ENCODE measurements around the gene CBFA2T3.

CBFA2T3 gene

GRCh38 chr16:88854306-88855111, 122.5 kb downstream of the CBFA2T3 start:
- no peaks in the 10 kb centered on the region for H3K9me3 ChIP-seq (ENCODE audit: control insufficient read depth, insufficient read depth, low read length)

GRCh38 chr16:88853325-88853941, 123.6 kb downstream of the CBFA2T3 start:
- no CpG with 5 or more reads among the region's 17 CpGs for WGBS (ENCODE audit: insufficient coverage, insufficient read length)
- Histone ChIP-seq H3K27me3 (ENCODE audit: control insufficient read depth, insufficient read depth, low read length) (no peaks in the 10 kb centered on the region), H3K4me3 (ENCODE audit: low read length) (no peak overlapping the region), H3K4me1 (ENCODE audit: control insufficient read depth, insufficient read depth, low read length) (peaks cover 4% of the 10 kb centered on the region), H3K27ac (ENCODE audit: low read length) (no peak overlapping the region), H3K36me3 (ENCODE audit: control insufficient read depth, insufficient read depth, low read length) (no peaks in the 10 kb centered on the region; the same call in 1 of the 2 replicates), H3K9me3 (ENCODE audit: control insufficient read depth, insufficient read depth, low read length) (no peaks in the 10 kb centered on the region)
- no peak for DNase-seq (ENCODE audit: low read depth, low spot score)

More at GRCh38 chr16:88854306-88855111, 122.5 kb downstream of the CBFA2T3 start:
- H3K4me3 ChIP-seq (ENCODE audit: low read length), result no peak overlapping the region
- H3K27ac ChIP-seq (ENCODE audit: low read length), result no peak overlapping the region
- peaks cover 4% of the 10 kb centered on the region for H3K4me1 ChIP-seq (ENCODE audit: control insufficient read depth, insufficient read depth, low read length)
- WGBS (ENCODE audit: insufficient coverage, insufficient read length), result no CpG with 5 or more reads among the region's 20 CpGs
- peaks cover 2% of the 10 kb centered on the region; the same call in 1 of the 2 replicates for H3K36me3 ChIP-seq (ENCODE audit: control insufficient read depth, insufficient read depth, low read length)
- H3K27me3 ChIP-seq (ENCODE audit: control insufficient read depth, insufficient read depth, low read length), result no peaks in the 10 kb centered on the region
- DNase-seq (ENCODE audit: low read depth, low spot score), result no peak

- Histone ChIP-seq H3K9me3 (ENCODE audit: control insufficient read depth, insufficient read depth, low read length) (no peaks in the 10 kb centered on the region), H3K4me1 (ENCODE audit: control insufficient read depth, insufficient read depth, low read length) (peaks cover 4% of the 10 kb centered on the region), H3K4me3 (ENCODE audit: low read length) (no peak overlapping the region), H3K36me3 (ENCODE audit: control insufficient read depth, insufficient read depth, low read length) (no peaks in the 10 kb centered on the region; the same call in 1 of the 2 replicates), H3K27ac (ENCODE audit: low read length) (no peak overlapping the region), H3K27me3 (ENCODE audit: control insufficient read depth, insufficient read depth, low read length) (no peaks in the 10 kb centered on the region)
- DNase-seq (ENCODE audit: low read depth, low spot score), result no peak
- WGBS (ENCODE audit: insufficient coverage, insufficient read length), result no CpG with 5 or more reads among the region's 19 CpGs
Measured at GRCh38 chr16:88851616-88852015, 125.4 kb downstream of the CBFA2T3 start.

- Histone ChIP-seq H3K4me1 (ENCODE audit: control insufficient read depth, insufficient read depth, low read length) (peaks cover 1% of the 10 kb centered on the region), H3K36me3 (ENCODE audit: control insufficient read depth, insufficient read depth, low read length) (no peaks in the 10 kb centered on the region; the same call in 1 of the 2 replicates), H3K27ac (ENCODE audit: low read length) (no peak overlapping the region), H3K4me3 (ENCODE audit: low read length) (no peak overlapping the region), H3K27me3 (ENCODE audit: control insufficient read depth, insufficient read depth, low read length) (no peaks in the 10 kb centered on the region), H3K9me3 (ENCODE audit: control insufficient read depth, insufficient read depth, low read length) (no peaks in the 10 kb centered on the region)
- no peak for DNase-seq (ENCODE audit: low read depth, low spot score)
- no CpG with 5 or more reads among the region's 33 CpGs for WGBS (ENCODE audit: insufficient coverage, insufficient read length)
Measured at GRCh38 chr16:88850531-88851199, 126.3 kb downstream of the CBFA2T3 start.

GRCh38 chr16:88848557-88848956, 128.4 kb downstream of the CBFA2T3 start:
- no peaks in the 10 kb centered on the region for H3K36me3 ChIP-seq (ENCODE audit: control insufficient read depth, insufficient read depth, low read length)
- H3K4me1 ChIP-seq (ENCODE audit: control insufficient read depth, insufficient read depth, low read length), result no peaks in the 10 kb centered on the region
- H3K27ac ChIP-seq (ENCODE audit: low read length), result no peak overlapping the region
- H3K4me3 ChIP-seq (ENCODE audit: low read length), result no peak overlapping the region
- DNase-seq (ENCODE audit: low read depth, low spot score), result no peak
- H3K27me3 ChIP-seq (ENCODE audit: control insufficient read depth, insufficient read depth, low read length), result no peaks in the 10 kb centered on the region
- H3K9me3 ChIP-seq (ENCODE audit: control insufficient read depth, insufficient read depth, low read length), result no peaks in the 10 kb centered on the region
- no CpG with 5 or more reads among the region's 21 CpGs for WGBS (ENCODE audit: insufficient coverage, insufficient read length)

- no peaks in the 10 kb centered on the region for H3K27me3 ChIP-seq (ENCODE audit: control insufficient read depth, insufficient read depth, low read length)
- no CpG with 5 or more reads among the region's 18 CpGs for WGBS (ENCODE audit: insufficient coverage, insufficient read length)
- no peak overlapping the region for H3K4me3 ChIP-seq (ENCODE audit: low read length)
- no peak for DNase-seq (ENCODE audit: low read depth, low spot score)
- no peak overlapping the region for H3K27ac ChIP-seq (ENCODE audit: low read length)
- no peaks in the 10 kb centered on the region for H3K36me3 ChIP-seq (ENCODE audit: control insufficient read depth, insufficient read depth, low read length)
- no peaks in the 10 kb centered on the region for H3K4me1 ChIP-seq (ENCODE audit: control insufficient read depth, insufficient read depth, low read length)
- H3K9me3 ChIP-seq (ENCODE audit: control insufficient read depth, insufficient read depth, low read length), result no peaks in the 10 kb centered on the region
Measured at GRCh38 chr16:88847654-88848053, 129.4 kb downstream of the CBFA2T3 start.

GRCh38 chr16:88846088-88846487, 130.9 kb downstream of the CBFA2T3 start:
- no CpG with 5 or more reads among the region's 9 CpGs for WGBS (ENCODE audit: insufficient coverage, insufficient read length)
- H3K4me1 ChIP-seq (ENCODE audit: control insufficient read depth, insufficient read depth, low read length), result no peaks in the 10 kb centered on the region
- H3K27ac ChIP-seq (ENCODE audit: low read length), result no peak overlapping the region
- no peaks in the 10 kb centered on the region for H3K9me3 ChIP-seq (ENCODE audit: control insufficient read depth, insufficient read depth, low read length)
- no peaks in the 10 kb centered on the region for H3K36me3 ChIP-seq (ENCODE audit: control insufficient read depth, insufficient read depth, low read length)
- DNase-seq (ENCODE audit: low read depth, low spot score), result no peak
- H3K27me3 ChIP-seq (ENCODE audit: control insufficient read depth, insufficient read depth, low read length), result no peaks in the 10 kb centered on the region
- no peak overlapping the region for H3K4me3 ChIP-seq (ENCODE audit: low read length)

DNA sequence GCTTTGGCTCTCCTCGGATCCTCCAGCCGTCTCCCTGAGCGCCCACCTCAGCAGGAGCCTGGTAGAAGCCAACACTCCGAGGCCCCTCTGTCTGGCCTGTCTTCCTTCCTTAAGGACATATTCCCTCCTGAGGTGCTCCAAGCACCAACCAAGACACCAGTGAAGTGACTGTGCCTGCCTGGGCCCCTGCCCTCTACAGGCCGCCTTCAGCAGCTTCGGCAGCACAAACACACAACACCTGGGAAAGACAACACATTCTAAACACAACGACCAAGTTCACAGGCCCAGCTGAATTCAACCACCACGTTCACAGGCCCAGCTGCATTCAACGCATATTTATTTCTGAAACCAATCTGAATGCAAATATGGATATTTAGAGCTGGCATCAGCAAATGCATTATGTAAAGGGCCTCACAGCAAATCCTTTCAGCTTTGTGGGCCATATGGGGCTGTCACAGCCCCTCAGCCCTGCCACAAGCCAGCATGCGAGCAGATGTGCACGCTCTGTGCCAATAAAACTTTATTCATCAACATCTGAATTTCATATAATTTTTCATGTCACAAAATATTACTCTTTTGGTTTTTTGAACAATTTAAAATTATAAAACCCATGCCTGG, 132.5 kb downstream of the CBFA2T3 start:
- no peaks in the 10 kb centered on the region for H3K4me1 ChIP-seq (ENCODE audit: control insufficient read depth, insufficient read depth, low read length)
- WGBS (ENCODE audit: insufficient coverage, insufficient read length), result no CpG with 5 or more reads among the region's 11 CpGs
- peaks cover 9% of the 10 kb centered on the region; the same call in 1 of the 2 replicates for H3K36me3 ChIP-seq (ENCODE audit: control insufficient read depth, insufficient read depth, low read length)
- H3K27ac ChIP-seq (ENCODE audit: low read length), result no peak overlapping the region
- H3K4me3 ChIP-seq (ENCODE audit: low read length), result no peak overlapping the region
- no peaks in the 10 kb centered on the region for H3K27me3 ChIP-seq (ENCODE audit: control insufficient read depth, insufficient read depth, low read length)
- DNase-seq (ENCODE audit: low read depth, low spot score), result no peak
- no peaks in the 10 kb centered on the region for H3K9me3 ChIP-seq (ENCODE audit: control insufficient read depth, insufficient read depth, low read length)

DNA sequence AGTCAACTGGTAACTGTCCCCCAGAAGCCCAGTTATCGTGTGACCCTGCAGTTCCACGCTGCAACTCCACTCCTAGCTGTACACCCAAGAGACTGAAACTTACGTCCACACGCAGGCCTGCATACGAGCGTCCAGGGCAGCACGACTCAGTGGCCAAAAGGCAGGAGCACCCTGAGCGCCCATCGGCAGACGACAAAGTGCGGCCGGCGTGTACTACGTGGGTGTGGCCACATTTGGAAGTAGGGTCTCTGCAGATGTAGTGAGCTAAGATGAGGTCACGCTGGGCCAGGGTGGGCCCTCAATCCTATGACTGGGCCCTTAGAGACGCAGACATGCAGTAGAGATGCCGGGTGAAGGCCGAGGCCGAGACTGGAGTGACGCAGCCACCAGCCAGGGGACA, 133.8 kb downstream of the CBFA2T3 start:
- H3K27ac ChIP-seq (ENCODE audit: low read length), result no peak overlapping the region
- H3K27me3 ChIP-seq (ENCODE audit: control insufficient read depth, insufficient read depth, low read length), result no peaks in the 10 kb centered on the region
- no peak for DNase-seq (ENCODE audit: low read depth, low spot score)
- no peaks in the 10 kb centered on the region for H3K9me3 ChIP-seq (ENCODE audit: control insufficient read depth, insufficient read depth, low read length)
- no peak overlapping the region for H3K4me3 ChIP-seq (ENCODE audit: low read length)
- peaks cover 9% of the 10 kb centered on the region; the same call in 1 of the 2 replicates for H3K36me3 ChIP-seq (ENCODE audit: control insufficient read depth, insufficient read depth, low read length)
- no CpG with 5 or more reads among the region's 20 CpGs for WGBS (ENCODE audit: insufficient coverage, insufficient read length)
- H3K4me1 ChIP-seq (ENCODE audit: control insufficient read depth, insufficient read depth, low read length), result no peaks in the 10 kb centered on the region

DNA sequence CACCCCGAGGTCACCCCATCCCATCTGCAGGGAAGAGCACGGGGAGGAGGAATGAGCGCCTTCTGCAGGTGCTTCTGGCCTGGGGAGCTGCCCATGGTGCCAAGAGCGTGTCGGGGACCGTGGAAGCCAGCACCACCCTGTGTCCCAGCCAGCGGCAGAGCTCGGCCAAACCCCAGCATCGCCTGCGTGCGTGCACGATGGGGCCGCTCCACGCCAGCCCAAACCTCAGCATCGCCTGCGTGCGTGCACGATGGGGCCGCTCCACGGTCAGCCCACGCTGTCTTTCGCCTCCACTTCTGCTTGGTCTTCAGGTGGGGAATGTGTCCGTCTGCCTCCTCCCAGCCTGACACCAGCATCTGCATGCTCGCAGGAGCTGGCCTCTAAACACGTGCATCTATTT, 134.2 kb downstream of the CBFA2T3 start:
- H3K4me3 ChIP-seq (ENCODE audit: low read length), result no peak overlapping the region
- peaks cover 9% of the 10 kb centered on the region; the same call in 1 of the 2 replicates for H3K36me3 ChIP-seq (ENCODE audit: control insufficient read depth, insufficient read depth, low read length)
- no peak for DNase-seq (ENCODE audit: low read depth, low spot score)
- no peak overlapping the region for H3K27ac ChIP-seq (ENCODE audit: low read length)
- H3K9me3 ChIP-seq (ENCODE audit: control insufficient read depth, insufficient read depth, low read length), result no peaks in the 10 kb centered on the region
- no CpG with 5 or more reads among the region's 25 CpGs for WGBS (ENCODE audit: insufficient coverage, insufficient read length)
- no peaks in the 10 kb centered on the region for H3K27me3 ChIP-seq (ENCODE audit: control insufficient read depth, insufficient read depth, low read length)
- H3K4me1 ChIP-seq (ENCODE audit: control insufficient read depth, insufficient read depth, low read length), result no peaks in the 10 kb centered on the region

All from iPS DF 6.9 (cell line).